HG02852 (cell line): Measurements from ENCODE around the gene TARS2.
A peak's percentile ranks its signal among the peaks of the same experiment; 100 is the strongest.

Experiments used
- ATAC-seq: cut with Tn5 transposase; IDR thresholded peaks from one replicate; pipeline ENCODE4 v1.9.1; 2021; ENCODE audit warnings: mild to moderate bottlenecking, moderate library complexity; ENCODE audit not compliant: unreplicated experiment

TARS2 gene, protein sequence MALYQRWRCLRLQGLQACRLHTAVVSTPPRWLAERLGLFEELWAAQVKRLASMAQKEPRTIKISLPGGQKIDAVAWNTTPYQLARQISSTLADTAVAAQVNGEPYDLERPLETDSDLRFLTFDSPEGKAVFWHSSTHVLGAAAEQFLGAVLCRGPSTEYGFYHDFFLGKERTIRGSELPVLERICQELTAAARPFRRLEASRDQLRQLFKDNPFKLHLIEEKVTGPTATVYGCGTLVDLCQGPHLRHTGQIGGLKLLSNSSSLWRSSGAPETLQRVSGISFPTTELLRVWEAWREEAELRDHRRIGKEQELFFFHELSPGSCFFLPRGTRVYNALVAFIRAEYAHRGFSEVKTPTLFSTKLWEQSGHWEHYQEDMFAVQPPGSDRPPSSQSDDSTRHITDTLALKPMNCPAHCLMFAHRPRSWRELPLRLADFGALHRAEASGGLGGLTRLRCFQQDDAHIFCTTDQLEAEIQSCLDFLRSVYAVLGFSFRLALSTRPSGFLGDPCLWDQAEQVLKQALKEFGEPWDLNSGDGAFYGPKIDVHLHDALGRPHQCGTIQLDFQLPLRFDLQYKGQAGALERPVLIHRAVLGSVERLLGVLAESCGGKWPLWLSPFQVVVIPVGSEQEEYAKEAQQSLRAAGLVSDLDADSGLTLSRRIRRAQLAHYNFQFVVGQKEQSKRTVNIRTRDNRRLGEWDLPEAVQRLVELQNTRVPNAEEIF

DNA sequence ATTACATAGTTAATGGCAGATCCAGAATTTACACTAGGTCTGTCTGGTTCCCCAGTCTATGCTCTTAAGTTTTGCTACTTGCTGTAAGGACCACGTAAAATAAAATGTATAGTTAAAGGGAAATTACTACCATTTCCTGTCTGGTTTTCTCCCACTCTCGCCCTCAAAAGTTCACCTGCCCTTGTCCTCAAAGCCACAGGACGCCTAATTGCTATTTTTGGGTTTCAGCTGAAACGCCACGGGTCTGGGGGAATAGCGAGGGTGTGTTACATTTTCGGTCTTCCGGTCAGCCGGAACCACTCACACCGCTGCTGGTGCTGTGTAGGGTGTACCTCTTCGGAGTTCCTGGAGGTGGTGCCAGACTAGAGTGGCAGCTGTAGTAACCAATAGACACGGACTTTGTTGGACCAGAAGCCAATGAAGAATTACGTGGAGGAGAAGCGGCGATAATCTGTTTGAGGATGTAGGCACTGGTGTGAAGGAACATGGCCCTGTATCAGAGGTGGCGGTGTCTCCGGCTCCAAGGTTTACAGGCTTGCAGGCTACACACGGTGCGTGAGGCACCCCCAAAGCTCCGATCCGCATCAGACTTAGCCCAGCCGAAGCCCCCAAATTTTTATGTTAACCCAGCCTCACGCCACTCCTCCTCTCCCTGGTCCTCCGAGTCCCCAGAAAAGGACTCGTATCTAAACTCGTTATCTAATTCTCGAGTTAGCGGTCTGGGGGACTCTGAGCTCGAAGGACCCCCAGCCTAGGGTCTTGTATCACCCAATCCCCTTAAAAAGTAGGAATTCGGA is at the start of gene TARS2:
TARS2 (plus strand) TSS at position 454 of the 797 bp plus-strand sequence; CDS start at position 486, 32 bp downstream.
- ATAC-seq: peak; percentile 100

DNA sequence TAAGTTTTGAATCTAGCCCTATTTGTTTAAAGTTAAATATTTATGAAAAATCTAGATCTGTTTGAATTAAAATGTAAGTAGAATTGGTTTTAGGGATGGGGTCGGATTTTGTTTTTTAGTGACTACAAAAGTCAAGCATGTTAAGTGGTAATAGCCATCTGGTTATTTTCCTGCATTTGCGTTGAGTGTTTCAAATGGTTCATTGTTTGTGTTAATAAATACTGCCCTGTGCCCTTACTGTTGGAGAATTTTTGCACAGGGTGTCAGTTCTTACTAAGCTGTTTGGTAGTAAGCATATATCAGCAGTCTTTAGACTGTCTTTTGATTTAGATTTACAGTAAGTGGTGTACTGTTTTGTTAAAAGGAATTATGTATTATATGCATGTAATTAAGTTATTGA is 46.1 kb upstream of the TARS2 start:
- ATAC-seq: no peak

DNA sequence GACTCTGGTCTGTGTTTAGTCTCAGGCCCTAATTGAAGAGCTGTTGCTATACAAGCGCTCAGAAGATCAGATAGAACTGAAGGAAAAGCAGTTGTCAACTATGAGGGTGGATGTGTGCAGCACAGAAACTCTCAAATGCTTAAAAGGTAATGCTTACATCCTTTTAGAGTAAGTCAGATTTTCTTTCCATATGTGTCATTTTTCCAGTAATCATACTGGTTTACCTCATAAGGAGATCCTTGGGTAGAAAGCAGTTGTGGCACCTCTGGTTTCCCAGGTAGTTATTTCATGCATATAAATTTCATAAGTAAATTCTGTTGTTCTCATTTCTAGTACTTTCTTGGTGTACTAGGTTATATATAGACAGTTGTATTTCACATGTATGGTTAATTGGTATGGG is 43.0 kb upstream of the TARS2 start:
- ATAC-seq: no peak

DNA sequence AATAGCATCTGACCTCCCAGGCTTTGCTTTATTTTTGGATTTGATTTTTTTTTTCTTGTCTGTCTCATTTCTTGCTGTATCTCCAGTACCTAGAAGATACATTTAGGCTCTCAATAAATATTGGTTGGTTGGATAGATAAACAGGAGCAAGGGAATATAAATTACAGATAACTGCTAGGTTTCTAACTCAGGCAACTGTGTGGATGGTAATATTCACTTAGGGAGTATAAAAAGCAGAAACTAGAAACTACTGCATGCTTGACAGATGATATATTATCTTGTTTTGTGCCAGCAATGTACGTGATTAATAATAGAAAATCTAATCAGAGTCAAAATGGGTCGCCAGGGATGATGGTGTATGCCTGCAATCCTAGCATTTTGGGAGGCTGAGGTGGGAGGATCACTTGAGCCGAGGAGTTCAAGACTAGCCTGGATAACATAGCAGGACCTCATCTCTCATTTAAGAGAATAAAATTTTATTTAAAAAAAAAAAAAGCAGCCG is 31.0 kb upstream of the TARS2 start:
- no peak for ATAC-seq

DNA sequence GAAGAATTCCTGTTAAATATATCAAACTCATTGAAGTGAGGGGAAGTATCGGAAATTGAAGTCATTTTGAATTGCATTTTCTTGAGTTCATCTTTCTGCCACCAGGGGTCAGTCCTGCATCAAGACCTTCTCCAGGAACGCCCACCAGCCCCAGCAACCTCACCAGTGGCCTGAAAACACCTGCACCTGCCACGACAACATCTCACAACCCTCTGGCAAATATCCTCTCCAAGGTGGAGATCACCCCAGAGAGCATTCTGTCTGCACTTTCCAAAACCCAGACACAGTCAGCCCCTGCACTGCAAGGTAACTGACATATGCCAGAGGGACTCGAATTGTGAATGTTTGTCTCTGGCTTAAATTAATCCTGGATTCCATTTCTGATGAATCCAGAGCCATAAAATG is 22.8 kb upstream of the TARS2 start:
- no peak for ATAC-seq

GRCh38 chr1:150466964-150467363 is 20.3 kb upstream of the TARS2 start:
- no peak for ATAC-seq

GRCh38 chr1:150469291-150469690 is 17.9 kb upstream of the TARS2 start:
- ATAC-seq: no peak

DNA sequence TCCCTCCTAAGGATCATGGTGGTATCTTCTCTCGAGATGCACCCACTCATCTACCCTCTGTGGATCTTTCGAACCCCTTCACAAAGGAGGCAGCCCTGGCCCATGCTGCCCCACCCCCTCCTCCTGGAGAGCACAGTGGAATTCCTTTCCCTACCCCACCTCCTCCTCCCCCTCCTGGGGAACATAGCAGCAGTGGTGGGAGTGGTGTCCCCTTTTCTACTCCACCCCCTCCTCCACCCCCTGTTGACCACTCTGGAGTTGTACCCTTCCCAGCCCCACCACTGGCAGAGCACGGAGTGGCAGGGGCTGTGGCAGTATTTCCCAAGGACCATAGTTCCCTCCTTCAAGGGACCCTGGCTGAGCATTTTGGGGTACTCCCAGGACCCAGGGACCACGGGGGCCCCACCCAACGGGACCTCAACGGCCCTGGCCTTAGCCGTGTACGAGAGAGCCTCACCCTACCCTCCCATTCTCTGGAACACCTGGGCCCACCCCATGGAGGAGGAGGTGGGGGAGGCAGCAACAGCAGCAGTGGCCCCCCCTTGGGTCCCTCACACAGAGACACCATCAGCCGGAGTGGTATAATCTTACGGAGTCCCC is 14.5 kb upstream of the TARS2 start:
- ATAC-seq: no peak

- ATAC-seq: no peak
Measured at GRCh38 chr1:150473659-150474058, 13.6 kb upstream of the TARS2 start.

DNA sequence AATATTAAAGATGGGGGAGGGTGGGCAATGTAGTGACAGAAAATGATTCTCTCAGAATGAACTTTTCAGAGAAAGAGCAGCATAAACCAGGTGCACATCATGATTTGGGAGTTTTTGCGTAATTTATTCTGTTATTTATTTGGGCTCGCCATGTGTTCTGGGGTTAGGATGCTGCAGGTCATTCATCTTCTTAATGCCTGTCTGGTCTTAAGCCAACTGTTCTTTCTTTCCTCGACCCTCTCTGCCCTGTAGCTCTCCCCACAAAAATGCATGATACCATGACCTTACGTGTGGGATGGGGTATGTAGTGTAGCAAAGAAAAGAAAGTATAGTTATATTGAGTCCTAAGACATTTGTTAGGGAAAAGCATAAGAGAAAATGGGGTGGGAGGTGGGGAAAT is 12.3 kb upstream of the TARS2 start:
- no peak for ATAC-seq

DNA sequence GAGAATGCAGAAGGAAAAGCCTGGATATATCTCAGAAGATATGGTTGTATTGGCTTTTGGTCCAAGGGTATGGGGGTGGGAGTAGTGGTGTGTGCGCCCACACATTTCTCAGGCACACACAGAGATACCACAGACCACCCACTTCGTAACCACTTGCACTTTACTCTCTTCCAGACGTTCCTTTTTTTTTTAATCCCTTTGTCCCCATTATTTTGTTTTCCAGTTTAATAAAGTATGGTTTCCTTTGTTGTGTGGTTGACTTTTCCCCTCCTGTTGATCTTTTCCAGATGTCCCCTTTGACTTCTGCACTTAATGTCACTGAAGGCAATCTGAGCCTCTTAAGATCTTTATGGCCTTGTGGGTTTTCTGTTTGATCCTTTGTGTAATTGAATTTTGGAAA is 10.5 kb upstream of the TARS2 start:
- ATAC-seq: no peak

DNA sequence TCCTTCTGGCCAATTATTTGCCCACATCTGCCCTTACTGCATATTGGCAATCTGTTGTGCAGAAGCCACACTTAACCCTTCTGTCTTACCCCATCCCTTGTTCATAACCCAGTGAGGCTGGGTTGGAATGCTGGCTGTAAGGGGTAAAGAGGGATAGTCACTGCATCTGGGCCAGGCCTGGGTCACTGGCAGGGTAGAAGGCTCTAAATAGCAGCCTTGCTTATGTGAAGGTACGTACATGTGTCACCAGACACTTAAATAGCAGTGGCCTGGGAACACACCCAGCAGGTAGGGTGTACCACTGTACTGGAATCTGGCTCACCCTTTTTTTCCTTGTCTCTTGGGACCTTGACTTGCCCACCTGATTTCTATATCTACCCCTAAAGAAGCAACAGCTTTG is 9.9 kb upstream of the TARS2 start:
- no peak for ATAC-seq

- ATAC-seq: no peak
Measured at GRCh38 chr1:150477733-150478132, 9.5 kb upstream of the TARS2 start.

- ATAC-seq: no peak
Measured at GRCh38 chr1:150479370-150479769, 7.8 kb upstream of the TARS2 start.

DNA sequence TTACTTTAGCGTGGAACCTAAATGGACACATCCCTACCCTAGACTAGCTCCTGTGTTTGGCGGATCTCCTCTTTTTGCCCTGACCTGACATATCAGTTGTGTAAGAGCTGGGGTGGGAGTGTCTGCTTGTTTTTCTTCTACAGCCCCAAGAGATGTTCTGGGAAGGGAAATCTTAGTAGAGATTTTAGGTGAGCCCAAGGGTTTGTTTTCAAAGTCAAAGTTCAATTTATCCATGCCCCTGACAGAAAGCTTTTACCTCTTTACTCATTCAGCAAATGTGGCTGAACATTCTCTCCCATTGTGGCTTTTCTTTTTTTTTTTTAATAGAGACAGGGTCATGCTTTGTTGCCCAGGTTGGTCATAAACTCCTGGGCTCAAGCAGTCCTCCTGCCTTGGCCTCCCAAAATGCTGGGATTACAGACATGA is 7.3 kb upstream of the TARS2 start:
- no peak for ATAC-seq

GRCh38 chr1:150484431-150484830 is 2.8 kb upstream of the TARS2 start:
- no peak for ATAC-seq

GRCh38 chr1:150484861-150485260 is 2.4 kb upstream of the TARS2 start:
- ATAC-seq: no peak

DNA sequence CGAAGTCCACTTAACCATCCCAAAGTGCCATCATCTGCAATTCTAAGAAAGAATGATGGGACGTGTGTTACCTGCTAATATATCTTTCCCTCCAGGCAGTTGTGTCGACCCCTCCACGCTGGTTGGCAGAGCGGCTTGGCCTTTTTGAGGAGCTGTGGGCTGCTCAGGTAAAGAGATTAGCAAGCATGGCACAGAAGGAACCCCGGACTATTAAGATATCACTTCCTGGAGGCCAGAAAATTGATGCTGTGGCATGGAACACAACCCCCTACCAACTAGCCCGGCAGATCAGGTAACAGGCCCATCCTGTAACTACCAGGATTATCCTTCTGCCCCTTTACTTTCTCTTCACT is 520 bp downstream of the TARS2 start:
- ATAC-seq: no peak

GRCh38 chr1:150493175-150493574 is 6.0 kb downstream of the TARS2 start:
- no peak for ATAC-seq

GRCh38 chr1:150498342-150498741 is 11.1 kb downstream of the TARS2 start:
- no peak for ATAC-seq

DNA sequence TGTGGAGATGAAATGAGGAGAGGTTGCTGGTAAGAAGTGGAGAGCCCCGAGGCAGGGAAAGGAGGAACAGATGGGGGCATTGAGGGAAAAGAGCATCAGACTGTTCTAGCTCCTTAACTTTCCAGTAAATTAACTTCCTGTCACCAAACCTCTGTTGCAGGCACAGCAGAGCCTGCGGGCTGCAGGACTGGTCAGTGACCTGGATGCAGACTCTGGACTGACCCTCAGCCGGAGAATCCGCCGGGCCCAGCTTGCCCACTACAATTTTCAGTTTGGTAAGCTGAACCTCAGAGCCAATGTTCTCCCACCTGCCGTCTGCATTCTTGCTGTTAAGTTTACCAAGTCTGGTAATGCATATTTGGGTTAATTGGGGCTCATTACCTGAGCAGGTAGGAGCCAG is 18.2 kb downstream of the TARS2 start:
- no peak for ATAC-seq
